ENCODE measurements around the gene TTC13.
"Not testable (repeated sequence)": the region's sequence is repeated elsewhere in the genome, so short reads cannot be mapped to it uniquely, and the experiment has no call there.

The TTC13 gene

GRCh38 chr1:230992100-230992774, 13.6 kb upstream of the TTC13 start:
- DNase-seq (ENCODE audit: low read depth in 3 of 3), result no peak

GRCh38 chr1:230987448-230987847, 8.8 kb upstream of the TTC13 start:
- DNase-seq (ENCODE audit: low read depth in 3 of 3), result no peak

- no peak for DNase-seq (ENCODE audit: low read depth in 3 of 3)
Measured at GRCh38 chr1:230986976-230987375, 8.3 kb upstream of the TTC13 start.

GRCh38 chr1:230985711-230986110, 7.0 kb upstream of the TTC13 start:
- no peak for DNase-seq (ENCODE audit: low read depth in 3 of 3)

- DNase-seq (ENCODE audit: low read depth in 3 of 3), result not testable (repeated sequence)
Measured at GRCh38 chr1:230984622-230985515, 6.2 kb upstream of the TTC13 start.

GRCh38 chr1:230983811-230984210, 5.2 kb upstream of the TTC13 start:
- no peak for DNase-seq (ENCODE audit: low read depth in 3 of 3)

GRCh38 chr1:230982696-230983095, 4.0 kb upstream of the TTC13 start:
- no peak for DNase-seq (ENCODE audit: low read depth in 3 of 3)

GRCh38 chr1:230979952-230980351, 1.3 kb upstream of the TTC13 start:
- DNase-seq (ENCODE audit: low read depth in 3 of 3), result no peak

- DNase-seq (ENCODE audit: low read depth in 3 of 3), result no peak
Measured at GRCh38 chr1:230979389-230979716, 692 bp upstream of the TTC13 start.

- peak; percentile 5 to 24 (median 5) for DNase-seq (ENCODE audit: low read depth in 3 of 3)
Measured at GRCh38 chr1:230977761-230978490, 735 bp downstream of the TTC13 start.

GRCh38 chr1:230976825-230977747, 1.6 kb downstream of the TTC13 start:
- DNase-seq (ENCODE audit: low read depth in 3 of 3), result peak in 2 of 3 experiments; percentile 7 to 15

- no peak for DNase-seq (ENCODE audit: low read depth in 3 of 3)
Measured at GRCh38 chr1:230976360-230976759, 2.3 kb downstream of the TTC13 start.

GRCh38 chr1:230975636-230976035, 3.0 kb downstream of the TTC13 start:
- DNase-seq (ENCODE audit: low read depth in 3 of 3), result no peak

- peak in 2 of 3 experiments; percentile 19 to 28 for DNase-seq (ENCODE audit: low read depth in 3 of 3)
Measured at GRCh38 chr1:230972855-230973271, 5.8 kb downstream of the TTC13 start.

GRCh38 chr1:230971771-230972170, 6.9 kb downstream of the TTC13 start:
- no peak for DNase-seq (ENCODE audit: low read depth in 3 of 3)

GRCh38 chr1:230970432-230970831, 8.2 kb downstream of the TTC13 start:
- DNase-seq (ENCODE audit: low read depth in 3 of 3), result no peak

- no peak for DNase-seq (ENCODE audit: low read depth in 3 of 3)
Measured at GRCh38 chr1:230966358-230966873, 12.2 kb downstream of the TTC13 start.

GRCh38 chr1:230965535-230965934, 13.1 kb downstream of the TTC13 start:
- no peak for DNase-seq (ENCODE audit: low read depth in 3 of 3)

- DNase-seq (ENCODE audit: low read depth in 3 of 3), result no peak
Measured at GRCh38 chr1:230964896-230965295, 13.8 kb downstream of the TTC13 start.

GRCh38 chr1:230958370-230958769, 20.3 kb downstream of the TTC13 start:
- no peak for DNase-seq (ENCODE audit: low read depth in 3 of 3)

GRCh38 chr1:230957580-230957989, 21.1 kb downstream of the TTC13 start:
- DNase-seq (ENCODE audit: low read depth in 3 of 3), result no peak
